NCI-H345 treated with DMSO at 0.1 percent for 48 hours (cell line): ENCODE measurements around the gene DCAF5.
"Not testable (repeated sequence)": the region's sequence is repeated elsewhere in the genome, so short reads cannot be mapped to it uniquely, and the experiment has no call there.

Source experiments
- DNase-seq: peaks from one replicate; lab custom pipeline; 2025; ENCODE audit not compliant: unreplicated experiment; lab: John Stamatoyannopoulos, UW

The DCAF5 gene

GRCh38 chr14:69097974-69098373 lies 54.9 kb downstream of the DCAF5 start:
- DNase-seq, result no peak

- no peak for DNase-seq
Measured at GRCh38 chr14:69096781-69097475, 56.0 kb downstream of the DCAF5 start.

- DNase-seq, result no peak
Measured at GRCh38 chr14:69096246-69096645, 56.7 kb downstream of the DCAF5 start.

- no peak for DNase-seq
Measured at GRCh38 chr14:69094481-69094880, 58.4 kb downstream of the DCAF5 start.

GRCh38 chr14:69093631-69094421 lies 59.1 kb downstream of the DCAF5 start:
- no peak for DNase-seq

- DNase-seq, result no peak
Measured at GRCh38 chr14:69092840-69093422, 60.0 kb downstream of the DCAF5 start.

GRCh38 chr14:69091695-69092094 lies 61.2 kb downstream of the DCAF5 start:
- no peak for DNase-seq

- no peak for DNase-seq
Measured at GRCh38 chr14:69091006-69091405, 61.9 kb downstream of the DCAF5 start.

- peak; percentile 11 for DNase-seq
Measured at GRCh38 chr14:69090187-69090789, 62.6 kb downstream of the DCAF5 start.

GRCh38 chr14:69089046-69089445 lies 63.9 kb downstream of the DCAF5 start:
- DNase-seq, result no peak

- DNase-seq, result no peak
Measured at GRCh38 chr14:69088586-69088985, 64.3 kb downstream of the DCAF5 start.

- no peak for DNase-seq
Measured at GRCh38 chr14:69087061-69087461, 65.9 kb downstream of the DCAF5 start.

GRCh38 chr14:69086537-69086936 lies 66.4 kb downstream of the DCAF5 start:
- DNase-seq, result no peak

- DNase-seq, result no peak
Measured at GRCh38 chr14:69084023-69084422, 68.9 kb downstream of the DCAF5 start.

- no peak for DNase-seq
Measured at GRCh38 chr14:69083181-69083580, 69.7 kb downstream of the DCAF5 start.

- DNase-seq, result no peak
Measured at GRCh38 chr14:69081271-69081670, 71.6 kb downstream of the DCAF5 start.

- DNase-seq, result no peak
Measured at GRCh38 chr14:69079747-69080146, 73.2 kb downstream of the DCAF5 start.

GRCh38 chr14:69079188-69079742 lies 73.7 kb downstream of the DCAF5 start:
- no peak for DNase-seq

- DNase-seq, result no peak
Measured at GRCh38 chr14:69077841-69078240, 75.1 kb downstream of the DCAF5 start.

GRCh38 chr14:69077185-69077584 lies 75.7 kb downstream of the DCAF5 start:
- DNase-seq, result not testable (repeated sequence)

GRCh38 chr14:69076341-69076740 lies 76.6 kb downstream of the DCAF5 start:
- no peak for DNase-seq
